ENCODE data around the gene FAM222B. TPM values are rescaled to one million over a fixed set of nuclear protein-coding genes. Genes with fewer than 3 reads are reported as not detected.

The FAM222B gene
- total and polyA plus RNA-seq, 9 of the 15 experiments (the other 6 are each of a cell fraction or from before 2014, with no cell fraction given): 4.0 to 34.6 (median 7.5) TPM

- TF ChIP-seq ZBTB33 (CRISPR knock-in tag; IDR thresholded peaks at IDR 0.05) (0 out of 2 replicates have a peak, but pooled peaks have one; percentile 46), RB1 (IDR thresholded peaks at IDR 0.05; ENCODE audit: low read depth) (no peak), CBFA2T2 (conservative IDR thresholded peaks at IDR 0.05) (peak; percentile 68), MNT (conservative IDR thresholded peaks at IDR 0.05) (0 out of 4 replicates have a peak, but pooled peaks of 1 of the 2 experiments have one; percentile 29), TAF7 (tag; IDR thresholded peaks at IDR 0.05) (no peak), ZNF609 (CRISPR knock-in tag; IDR thresholded peaks at IDR 0.05; ENCODE audit: borderline replicate concordance) (peak; percentile 77; the same call in 1 of the 2 replicates), ILF3 (IDR thresholded peaks at IDR 0.05; ENCODE audit: borderline replicate concordance) (no peak), POLR2AphosphoS5 (IDR thresholded peaks at IDR 0.05; ENCODE audit: control insufficient read depth, insufficient read depth, low read depth, low read length) (peak; percentile 59), ZNF511 (CRISPR knock-in tag; IDR thresholded peaks at IDR 0.05) (0 out of 2 replicates have a peak, but pooled peaks have one; percentile 22), ELF2 (CRISPR knock-in tag; IDR thresholded peaks at IDR 0.05) (peak; percentile 81), KLF10 (CRISPR knock-in tag; IDR thresholded peaks at IDR 0.05) (no peak), CBFA2T3 (IDR thresholded peaks at IDR 0.05) (peak; percentile 81), NFRKB (IDR thresholded peaks at IDR 0.05; ENCODE audit: low read depth) (no peak)
Observed at GRCh38 chr17:28741358-28742349, 100.9 kb downstream of the FAM222B start (continued).

Measured in K562 (cell line).